GM06990 (cell line): ENCODE results near the gene KRT72.
A peak's percentile ranks its signal among the peaks of the same experiment; 100 is the strongest.

Experiments used
- DNase-seq: peaks from one replicate; pipeline ENCODE4 v3.0.0-alpha.2; 2011; ENCODE audit not compliant: insufficient read length; ENCODE audit errors: extremely low read depth
- H3K27me3 ChIP-seq: replicated peaks from 2 replicates; pipeline ENCODE4 v1.6.0; 2011; ENCODE audit warnings: low read length; ENCODE audit not compliant: control insufficient read depth, insufficient read depth
- H3K36me3 ChIP-seq: 2 replicates; pipeline ENCODE4 v1.5.1; 2011; ENCODE audit warnings: low read length; ENCODE audit not compliant: control insufficient read depth, insufficient read depth
- H3K4me3 ChIP-seq: replicated peaks from 2 replicates; pipeline ENCODE4 v1.5.1; 2011; ENCODE audit warnings: low read depth, mild to moderate bottlenecking, control low read depth, low read length
- CTCF ChIP-seq: IDR thresholded peaks from 2 replicates; pipeline ENCODE4 v1.5.1; 2011; ENCODE audit warnings: low read length, control low read depth, mild to moderate bottlenecking, inconsistent platforms; ENCODE audit not compliant: insufficient read depth, poor library complexity, severe bottlenecking

The KRT72 gene

GRCh38 chr12:52568111-52568510 is 33.2 kb downstream of the KRT72 start:
- peaks cover 10% of the 10 kb centered on the region for H3K27me3 ChIP-seq
- no peak overlapping the region for H3K4me3 ChIP-seq
- no peak for DNase-seq
- no peak for TF ChIP-seq CTCF
- H3K36me3 ChIP-seq: no peaks in the 10 kb centered on the region

- DNase-seq: no peak
- Histone ChIP-seq H3K27me3 (peaks cover 6% of the 10 kb centered on the region), H3K36me3 (no peaks in the 10 kb centered on the region), H3K4me3 (no peak overlapping the region)
- no peak for TF ChIP-seq CTCF
These were observed 34.4 kb downstream of the KRT72 start for GRCh38 chr12:52566847-52567291.

- no peaks in the 10 kb centered on the region for H3K36me3 ChIP-seq
- peaks cover 6% of the 10 kb centered on the region for H3K27me3 ChIP-seq
- no peak for TF ChIP-seq CTCF
- H3K4me3 ChIP-seq: no peak overlapping the region
- no peak for DNase-seq
These were observed 36.7 kb downstream of the KRT72 start for GRCh38 chr12:52564582-52564981.

GRCh38 chr12:52561880-52562449 is 39.3 kb downstream of the KRT72 start:
- H3K27me3 ChIP-seq: peaks cover 5% of the 10 kb centered on the region
- DNase-seq: no peak
- H3K4me3 ChIP-seq: no peak overlapping the region
- no peaks in the 10 kb centered on the region for H3K36me3 ChIP-seq
- peak; percentile 25 for TF ChIP-seq CTCF

GRCh38 chr12:52559979-52560378 is 41.3 kb downstream of the KRT72 start:
- Histone ChIP-seq H3K4me3 (no peak overlapping the region), H3K27me3 (peaks cover 3% of the 10 kb centered on the region), H3K36me3 (no peaks in the 10 kb centered on the region)
- no peak for TF ChIP-seq CTCF
- DNase-seq: no peak
